GM04504 (cell line): ENCODE measurements around the gene LRP11.

Experiments
- DNase-seq: peaks from one replicate; pipeline ENCODE4 v3.0.0-alpha.2; 2012; ENCODE audit warnings: low read depth

The LRP11 gene

DNA sequence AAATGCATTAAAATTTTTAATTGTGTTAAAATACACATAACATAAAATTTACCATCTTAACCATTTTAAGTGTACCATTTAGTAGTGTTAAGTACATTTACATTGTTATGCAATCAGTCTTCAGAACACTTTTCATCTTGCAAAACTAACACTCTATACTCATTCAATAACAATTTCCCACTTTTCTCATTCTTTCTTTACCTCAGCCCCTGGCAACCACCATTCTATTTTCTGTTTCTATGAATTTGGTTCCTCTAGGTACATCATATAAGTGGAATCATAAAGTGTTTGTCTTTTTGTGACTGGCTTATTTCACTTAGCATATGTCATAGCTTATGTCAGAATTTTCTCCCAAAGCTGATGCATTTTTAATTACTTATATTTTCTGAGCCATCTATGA, 82.4 kb downstream of the LRP11 start:
- no peak for DNase-seq

DNA sequence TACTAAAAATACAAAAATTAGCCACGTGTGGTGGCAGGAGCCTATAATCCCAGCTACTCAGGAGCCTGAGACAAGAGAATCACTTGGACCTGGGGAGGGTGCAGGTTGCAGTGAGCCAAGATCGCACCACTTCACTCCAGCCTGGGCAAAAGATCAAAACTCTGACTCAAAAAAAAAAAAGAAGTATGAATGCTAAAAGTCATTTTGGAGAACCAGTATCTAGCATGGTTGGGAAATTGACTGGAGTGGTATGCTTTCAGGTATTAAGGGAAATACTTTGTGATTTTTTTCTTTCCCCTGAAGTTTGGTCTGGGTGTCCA, 84.6 kb downstream of the LRP11 start:
- no peak for DNase-seq

- no peak for DNase-seq
Observed at GRCh38 chr6:149777624-149778023, 86.5 kb downstream of the LRP11 start.

DNA sequence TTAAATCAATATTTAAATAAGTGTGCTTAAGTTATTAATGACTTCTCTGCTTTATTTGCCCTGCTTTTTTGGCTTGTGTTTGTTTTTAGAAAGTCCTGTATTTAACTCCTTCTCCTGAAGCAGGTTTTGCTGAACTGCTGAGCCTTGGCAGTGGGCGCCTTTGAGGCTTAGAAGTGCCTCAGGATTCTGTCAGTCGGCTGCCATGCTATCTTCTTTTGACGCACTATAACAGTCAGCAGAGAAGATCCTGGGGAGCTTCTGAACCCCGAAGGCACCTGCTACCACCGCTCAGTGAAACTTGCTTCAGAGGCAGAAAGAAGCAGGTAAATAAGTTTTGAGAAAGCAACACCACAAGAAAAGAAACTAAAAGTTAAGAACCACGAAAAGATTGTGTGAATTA, 92.2 kb downstream of the LRP11 start:
- DNase-seq, result no peak

GRCh38 chr6:149771185-149771584, 93.0 kb downstream of the LRP11 start:
- no peak for DNase-seq

DNA sequence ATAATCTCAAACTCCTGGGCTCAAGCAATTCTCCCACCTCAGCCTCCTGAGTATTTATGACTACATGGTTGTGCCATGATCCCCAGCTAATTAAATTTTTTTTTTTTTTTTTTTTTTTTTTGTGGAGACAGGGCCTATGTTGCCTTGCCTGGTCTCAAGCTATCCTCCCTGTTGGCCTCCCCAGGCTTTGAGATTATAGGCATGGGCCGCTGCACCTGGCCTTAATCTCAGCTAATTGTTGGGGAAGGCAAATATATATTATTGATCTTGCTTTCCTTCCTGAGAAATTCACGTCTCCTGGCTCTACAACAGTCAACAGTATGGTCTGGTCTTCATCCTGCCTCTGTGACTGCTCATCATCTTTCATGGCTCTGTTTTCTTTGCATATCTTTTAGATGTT, 94.5 kb downstream of the LRP11 start:
- DNase-seq, result no peak
